ENCODE measurements around the gene TIAM2.

Gene TIAM2

DNA sequence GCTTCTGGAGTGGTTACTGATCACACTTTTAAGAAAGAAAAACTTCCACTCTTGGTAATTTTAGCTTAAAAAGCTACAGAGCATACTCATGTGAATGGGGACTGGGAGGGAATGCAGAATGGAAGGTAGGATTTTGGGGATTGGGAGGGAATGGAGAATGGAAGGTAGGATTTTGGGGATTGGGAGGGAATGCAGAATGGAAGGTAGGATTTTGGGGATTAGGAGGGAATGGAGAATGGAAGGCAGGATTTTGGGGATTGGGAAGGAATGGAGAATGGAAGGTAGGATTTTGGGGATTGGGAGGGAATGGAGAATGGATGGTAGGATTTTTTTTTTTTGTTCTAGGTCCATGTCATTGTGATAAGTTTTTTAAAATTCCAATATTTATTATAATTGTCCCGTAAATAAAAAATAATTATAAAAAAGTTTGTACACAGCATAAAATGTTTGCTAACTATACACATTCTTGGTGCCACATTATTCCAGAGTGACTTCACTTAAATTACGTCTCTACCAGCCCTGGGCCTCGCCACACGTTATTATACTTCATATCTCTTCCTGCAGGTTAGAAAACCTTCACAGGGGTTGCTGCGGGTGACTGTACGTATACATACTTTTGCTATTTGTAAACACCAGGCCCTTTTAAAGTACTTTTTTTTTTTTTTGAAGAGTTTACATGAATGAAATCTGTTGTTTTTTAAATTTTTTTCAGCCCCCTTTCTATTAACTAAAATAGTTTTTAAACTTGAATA is 127.3 kb downstream of the TIAM2 start:
- H3K4me3 ChIP-seq (ENCODE audit: low read length), result peak overlapping the region; percentile 54

DNA sequence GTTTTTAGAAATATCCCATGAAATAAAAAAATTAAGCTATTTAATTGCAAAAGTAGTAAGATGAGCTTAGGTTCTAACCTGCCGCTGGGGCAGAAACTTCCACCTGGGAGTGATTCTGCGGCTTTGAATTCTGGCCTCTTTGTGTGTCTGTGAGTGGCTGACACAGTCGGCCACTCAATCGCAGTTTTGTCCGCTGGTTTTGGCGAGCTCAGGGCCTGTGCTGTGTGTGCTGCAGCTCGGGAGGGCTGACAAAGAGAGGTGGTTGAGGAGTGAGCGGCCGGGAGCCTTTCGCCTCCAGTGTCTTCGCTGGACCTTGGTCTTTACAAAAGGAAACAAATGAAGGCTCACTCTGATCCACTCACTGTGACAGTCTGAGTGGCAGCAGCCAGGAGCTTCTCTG is 128.4 kb downstream of the TIAM2 start:
- Histone ChIP-seq H3K4me3 (ENCODE audit: low read length) (no peak overlapping the region), H3K36me3 (ENCODE audit: insufficient read depth, low read depth, low read length) (no peaks in the 10 kb centered on the region; the same call in 1 of the 2 replicates), H3K27me3 (ENCODE audit: insufficient read depth, low read length) (no peaks in the 10 kb centered on the region), H3K4me1 (ENCODE audit: insufficient read depth, low read length) (peaks cover 47% of the 10 kb centered on the region), H3K9ac (ENCODE audit: low read depth, low read length) (peak overlapping the region; percentile 43; the same call in 1 of the 2 replicates), H3K9me3 (ENCODE audit: insufficient read depth, low read depth, low read length) (no peaks in the 10 kb centered on the region), H3K27ac (ENCODE audit: low read length) (no peak overlapping the region)

More for the DNA sequence above, 127.3 kb downstream of the TIAM2 start:
- H3K36me3 ChIP-seq (ENCODE audit: insufficient read depth, low read depth, low read length), result no peaks in the 10 kb centered on the region
- H3K27ac ChIP-seq (ENCODE audit: low read length), result peak overlapping the region; percentile 26
- H3K27me3 ChIP-seq (ENCODE audit: insufficient read depth, low read length), result no peaks in the 10 kb centered on the region
- peak overlapping the region; percentile 44; the same call in 1 of the 2 replicates for H3K9ac ChIP-seq (ENCODE audit: low read depth, low read length)
- peaks cover 47% of the 10 kb centered on the region for H3K4me1 ChIP-seq (ENCODE audit: insufficient read depth, low read length)
- H3K9me3 ChIP-seq (ENCODE audit: insufficient read depth, low read depth, low read length), result no peaks in the 10 kb centered on the region

DNA sequence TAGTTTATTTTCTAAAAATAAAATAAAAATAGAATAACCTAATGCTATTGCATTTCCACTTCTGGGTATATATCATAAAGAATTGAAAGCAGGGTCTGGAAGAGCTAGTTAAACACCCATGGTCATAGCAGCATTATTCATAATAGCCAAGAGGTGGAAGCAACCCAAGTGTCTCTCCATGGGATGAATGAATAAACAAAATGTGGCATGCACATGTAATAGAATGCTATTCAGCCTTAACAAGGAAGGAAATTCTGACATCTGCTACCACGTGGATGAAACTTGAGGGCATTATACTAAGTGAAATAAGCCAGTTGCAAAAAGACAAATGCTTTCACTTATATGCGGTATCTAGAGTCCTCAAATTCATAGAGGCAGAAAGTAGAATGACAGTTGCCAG is 130.8 kb downstream of the TIAM2 start:
- Histone ChIP-seq H3K27ac (ENCODE audit: low read length) (no peak overlapping the region), H3K9ac (ENCODE audit: low read depth, low read length) (no peak overlapping the region), H3K9me3 (ENCODE audit: insufficient read depth, low read depth, low read length) (no peaks in the 10 kb centered on the region), H3K36me3 (ENCODE audit: insufficient read depth, low read depth, low read length) (peaks cover 13% of the 10 kb centered on the region; the same call in 1 of the 2 replicates), H3K4me1 (ENCODE audit: insufficient read depth, low read length) (peaks cover 33% of the 10 kb centered on the region), H3K4me3 (ENCODE audit: low read length) (no peak overlapping the region), H3K27me3 (ENCODE audit: insufficient read depth, low read length) (no peaks in the 10 kb centered on the region)

DNA sequence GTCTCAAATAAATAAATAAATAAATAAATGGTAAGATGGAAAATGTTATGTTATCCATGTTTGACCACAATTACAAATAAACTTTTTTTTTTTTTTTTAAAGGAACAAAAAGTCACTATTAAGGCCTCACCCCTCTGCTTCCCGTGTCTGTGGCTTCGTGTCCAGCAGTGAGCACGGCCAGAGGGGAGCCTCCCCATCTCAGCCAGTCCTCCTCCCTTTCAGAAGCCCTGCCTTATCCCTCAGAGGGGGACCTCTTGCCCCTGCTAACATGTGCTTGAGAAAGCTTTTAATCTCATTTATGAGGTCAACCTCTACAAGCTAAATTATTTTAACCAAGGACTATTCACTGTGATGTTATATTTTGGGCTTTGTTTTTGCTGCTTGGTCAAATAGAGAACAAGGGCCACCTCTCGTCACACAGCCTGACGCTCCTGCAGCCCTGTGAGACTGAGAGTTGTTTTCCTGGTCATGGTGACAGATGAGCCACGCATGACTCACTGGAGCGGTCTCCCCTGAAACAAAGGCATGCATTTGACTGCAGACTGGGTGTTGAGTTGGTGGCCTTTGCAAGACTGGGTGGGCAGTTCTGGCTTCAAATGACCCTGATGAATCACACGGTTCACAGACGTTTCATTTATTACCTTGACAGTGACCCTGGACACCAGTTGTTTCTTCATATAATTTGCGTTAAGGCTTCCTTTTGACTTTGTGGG is 131.8 kb downstream of the TIAM2 start:
- Histone ChIP-seq H3K9ac (ENCODE audit: low read depth, low read length) (no peak overlapping the region), H3K27ac (ENCODE audit: low read length) (no peak overlapping the region), H3K4me3 (ENCODE audit: low read length) (no peak overlapping the region), H3K4me1 (ENCODE audit: insufficient read depth, low read length) (peaks cover 25% of the 10 kb centered on the region), H3K36me3 (ENCODE audit: insufficient read depth, low read depth, low read length) (peaks cover 13% of the 10 kb centered on the region; the same call in 1 of the 2 replicates), H3K27me3 (ENCODE audit: insufficient read depth, low read length) (no peaks in the 10 kb centered on the region), H3K9me3 (ENCODE audit: insufficient read depth, low read depth, low read length) (no peaks in the 10 kb centered on the region)

DNA sequence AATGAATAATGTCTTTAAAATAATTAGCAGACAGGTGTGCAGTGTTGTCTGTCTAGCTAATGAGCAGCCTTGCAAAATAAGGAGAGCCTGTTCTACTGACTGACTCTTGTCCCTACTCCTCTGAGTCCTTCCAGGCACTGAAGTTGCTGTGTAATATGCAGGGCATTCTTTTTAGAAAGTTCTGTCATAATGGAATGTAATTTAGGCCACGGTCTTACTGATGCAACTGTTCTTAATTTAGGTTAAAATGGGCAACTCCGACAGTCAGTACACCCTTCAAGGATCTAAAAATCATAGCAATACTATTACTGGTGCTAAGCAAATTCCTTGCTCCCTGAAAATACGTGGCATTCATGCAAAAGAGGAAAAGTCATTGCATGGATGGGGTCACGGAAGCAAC is 133.9 kb downstream of the TIAM2 start:
- H3K27me3 ChIP-seq (ENCODE audit: insufficient read depth, low read length), result no peaks in the 10 kb centered on the region
- H3K9ac ChIP-seq (ENCODE audit: low read depth, low read length), result no peak overlapping the region
- no peak overlapping the region for H3K27ac ChIP-seq (ENCODE audit: low read length)
- no peaks in the 10 kb centered on the region for H3K9me3 ChIP-seq (ENCODE audit: insufficient read depth, low read depth, low read length)
- no peak overlapping the region for H3K4me3 ChIP-seq (ENCODE audit: low read length)
- H3K36me3 ChIP-seq (ENCODE audit: insufficient read depth, low read depth, low read length), result peaks cover 13% of the 10 kb centered on the region; the same call in 1 of the 2 replicates
- H3K4me1 ChIP-seq (ENCODE audit: insufficient read depth, low read length), result peaks cover 7% of the 10 kb centered on the region; the same call in 1 of the 2 replicates

DNA sequence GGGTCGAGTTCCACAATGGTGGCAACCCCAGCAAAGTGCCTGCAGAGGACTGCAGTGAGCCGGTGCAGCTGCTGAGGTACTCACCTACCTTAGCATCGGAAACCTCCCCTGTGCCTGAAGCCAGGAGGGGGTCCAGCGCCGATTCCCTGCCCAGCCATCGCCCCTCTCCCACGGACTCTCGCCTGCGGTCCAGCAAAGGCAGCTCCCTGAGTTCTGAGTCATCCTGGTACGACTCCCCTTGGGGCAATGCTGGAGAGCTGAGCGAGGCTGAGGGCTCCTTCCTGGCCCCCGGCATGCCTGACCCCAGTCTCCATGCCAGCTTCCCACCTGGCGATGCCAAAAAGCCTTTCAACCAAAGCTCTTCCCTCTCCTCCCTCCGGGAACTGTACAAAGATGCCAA is 134.6 kb downstream of the TIAM2 start:
- Histone ChIP-seq H3K9ac (ENCODE audit: low read depth, low read length) (no peak overlapping the region), H3K36me3 (ENCODE audit: insufficient read depth, low read depth, low read length) (peaks cover 13% of the 10 kb centered on the region; the same call in 1 of the 2 replicates), H3K4me1 (ENCODE audit: insufficient read depth, low read length) (peaks cover 7% of the 10 kb centered on the region; the same call in 1 of the 2 replicates), H3K9me3 (ENCODE audit: insufficient read depth, low read depth, low read length) (no peaks in the 10 kb centered on the region), H3K27ac (ENCODE audit: low read length) (no peak overlapping the region), H3K27me3 (ENCODE audit: insufficient read depth, low read length) (no peaks in the 10 kb centered on the region), H3K4me3 (ENCODE audit: low read length) (no peak overlapping the region)

DNA sequence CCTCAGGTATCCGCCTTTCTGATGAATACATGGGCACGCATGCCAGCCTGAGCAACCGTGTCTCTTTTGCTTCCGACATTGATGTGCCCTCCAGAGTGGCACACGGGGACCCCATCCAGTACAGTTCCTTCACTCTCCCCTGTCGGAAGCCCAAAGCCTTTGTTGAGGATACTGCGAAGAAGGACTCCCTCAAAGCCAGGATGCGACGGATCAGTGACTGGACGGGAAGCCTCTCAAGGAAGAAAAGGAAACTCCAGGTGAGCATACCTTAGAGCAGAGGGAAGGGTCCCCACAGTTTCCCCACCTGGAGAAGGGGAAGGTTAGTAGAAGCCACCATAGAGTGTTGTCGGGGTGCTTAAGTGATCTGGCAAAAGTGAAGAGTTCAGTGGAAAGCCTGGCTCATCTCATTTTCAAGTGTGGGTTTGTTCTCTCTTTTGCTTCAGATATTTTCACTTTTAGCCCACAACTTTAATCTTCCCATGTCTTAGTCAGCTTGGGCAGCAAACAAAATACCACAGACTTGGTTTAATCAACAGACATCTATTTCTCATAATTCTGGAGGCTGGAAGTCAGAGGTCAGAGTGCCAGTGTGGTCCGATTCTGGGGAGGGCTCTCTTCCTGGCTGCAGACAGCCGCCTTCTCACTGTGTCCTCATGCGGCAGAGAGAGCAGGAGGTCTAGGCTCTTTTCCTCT is 135.2 kb downstream of the TIAM2 start:
- H3K4me3 ChIP-seq (ENCODE audit: low read length), result no peak overlapping the region
- no peaks in the 10 kb centered on the region for H3K27me3 ChIP-seq (ENCODE audit: insufficient read depth, low read length)
- H3K9ac ChIP-seq (ENCODE audit: low read depth, low read length), result no peak overlapping the region
- H3K4me1 ChIP-seq (ENCODE audit: insufficient read depth, low read length), result peaks cover 7% of the 10 kb centered on the region; the same call in 1 of the 2 replicates
- no peaks in the 10 kb centered on the region for H3K9me3 ChIP-seq (ENCODE audit: insufficient read depth, low read depth, low read length)
- no peak overlapping the region for H3K27ac ChIP-seq (ENCODE audit: low read length)
- H3K36me3 ChIP-seq (ENCODE audit: insufficient read depth, low read depth, low read length), result peaks cover 13% of the 10 kb centered on the region; the same call in 1 of the 2 replicates

DNA sequence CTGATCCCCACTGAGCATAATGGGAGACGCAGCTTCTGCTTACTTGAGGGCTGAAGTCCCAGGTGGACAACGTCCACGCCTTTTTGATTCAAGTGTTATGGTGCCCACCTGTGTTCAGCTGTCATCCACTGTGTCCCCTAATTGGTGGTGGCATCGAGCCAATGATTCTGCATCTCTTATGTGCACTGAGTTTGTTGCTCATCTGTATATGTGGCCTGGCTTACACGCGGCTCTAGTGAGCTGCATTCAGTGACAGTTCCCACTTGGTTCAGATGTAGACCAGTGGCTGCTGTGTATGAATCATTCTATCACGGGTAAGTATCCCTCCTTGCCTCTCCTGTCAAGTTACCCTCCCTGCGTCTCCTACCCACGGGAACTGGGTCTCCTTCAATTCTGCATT is 137.5 kb downstream of the TIAM2 start:
- Histone ChIP-seq H3K4me3 (ENCODE audit: low read length) (no peak overlapping the region), H3K36me3 (ENCODE audit: insufficient read depth, low read depth, low read length) (peaks cover 13% of the 10 kb centered on the region; the same call in 1 of the 2 replicates), H3K9me3 (ENCODE audit: insufficient read depth, low read depth, low read length) (no peaks in the 10 kb centered on the region)

DNA sequence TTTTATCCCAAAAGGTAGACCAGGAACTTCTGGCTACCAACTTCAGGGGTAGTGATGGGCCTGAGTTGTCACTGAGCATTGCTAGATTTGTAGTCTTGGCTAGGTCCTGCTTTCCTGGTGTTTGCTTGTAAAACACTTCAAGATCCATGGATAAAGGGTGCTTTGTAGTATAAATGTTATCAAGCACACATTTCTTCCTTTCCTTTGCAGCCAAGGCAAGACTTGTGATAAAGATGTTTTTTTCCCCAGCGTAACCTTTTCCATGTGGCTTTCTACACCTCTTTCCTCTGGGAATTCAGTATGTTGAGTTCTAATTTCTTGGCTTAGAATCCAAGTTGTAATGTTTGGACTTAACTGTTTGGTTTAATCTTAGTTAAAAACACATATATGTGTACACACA is 145.9 kb downstream of the TIAM2 start:
- Histone ChIP-seq H3K36me3 (ENCODE audit: insufficient read depth, low read depth, low read length) (peaks cover 8% of the 10 kb centered on the region; the same call in 1 of the 2 replicates), H3K4me3 (ENCODE audit: low read length) (no peak overlapping the region), H3K27ac (ENCODE audit: low read length) (no peak overlapping the region), H3K27me3 (ENCODE audit: insufficient read depth, low read length) (no peaks in the 10 kb centered on the region), H3K9me3 (ENCODE audit: insufficient read depth, low read depth, low read length) (no peaks in the 10 kb centered on the region), H3K9ac (ENCODE audit: low read depth, low read length) (no peak overlapping the region), H3K4me1 (ENCODE audit: insufficient read depth, low read length) (peaks cover 37% of the 10 kb centered on the region)

More for the DNA sequence above, 137.5 kb downstream of the TIAM2 start:
- Histone ChIP-seq H3K4me1 (ENCODE audit: insufficient read depth, low read length) (peaks cover 4% of the 10 kb centered on the region; the same call in 1 of the 2 replicates), H3K9ac (ENCODE audit: low read depth, low read length) (no peak overlapping the region), H3K27ac (ENCODE audit: low read length) (no peak overlapping the region), H3K27me3 (ENCODE audit: insufficient read depth, low read length) (no peaks in the 10 kb centered on the region)

DNA sequence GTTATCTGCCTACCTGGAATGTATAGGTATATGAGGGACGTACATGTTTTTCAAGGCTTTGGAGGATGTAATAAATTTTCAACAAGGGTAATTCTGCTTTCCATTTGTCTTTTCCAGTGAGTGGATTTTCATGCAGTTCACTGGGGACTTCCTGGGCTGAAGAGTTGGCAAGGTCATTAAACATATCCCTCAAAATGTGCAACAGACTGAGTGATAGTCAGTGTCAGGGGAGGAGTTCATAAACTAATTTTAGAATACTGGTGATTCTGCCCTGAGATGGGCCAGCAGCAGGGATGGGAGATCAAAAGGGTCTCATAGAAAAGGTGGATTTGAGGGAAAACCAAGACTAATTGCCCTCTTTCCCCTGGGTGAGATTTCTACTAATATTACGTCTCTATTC is 146.4 kb downstream of the TIAM2 start:
- Histone ChIP-seq H3K36me3 (ENCODE audit: insufficient read depth, low read depth, low read length) (peaks cover 8% of the 10 kb centered on the region; the same call in 1 of the 2 replicates), H3K27me3 (ENCODE audit: insufficient read depth, low read length) (no peaks in the 10 kb centered on the region), H3K9me3 (ENCODE audit: insufficient read depth, low read depth, low read length) (no peaks in the 10 kb centered on the region), H3K4me1 (ENCODE audit: insufficient read depth, low read length) (peaks cover 36% of the 10 kb centered on the region), H3K9ac (ENCODE audit: low read depth, low read length) (no peak overlapping the region), H3K27ac (ENCODE audit: low read length) (no peak overlapping the region), H3K4me3 (ENCODE audit: low read length) (no peak overlapping the region)

Measured in iPS-20b (cell line).